ENCODE results near the gene A3GALT2.
A peak's percentile ranks its signal among the peaks of the same experiment; 100 is the strongest.
"Not testable (repeated sequence)": the region's sequence is repeated elsewhere in the genome, so short reads cannot be mapped to it uniquely, and the experiment has no call there.

Gene A3GALT2

DNA sequence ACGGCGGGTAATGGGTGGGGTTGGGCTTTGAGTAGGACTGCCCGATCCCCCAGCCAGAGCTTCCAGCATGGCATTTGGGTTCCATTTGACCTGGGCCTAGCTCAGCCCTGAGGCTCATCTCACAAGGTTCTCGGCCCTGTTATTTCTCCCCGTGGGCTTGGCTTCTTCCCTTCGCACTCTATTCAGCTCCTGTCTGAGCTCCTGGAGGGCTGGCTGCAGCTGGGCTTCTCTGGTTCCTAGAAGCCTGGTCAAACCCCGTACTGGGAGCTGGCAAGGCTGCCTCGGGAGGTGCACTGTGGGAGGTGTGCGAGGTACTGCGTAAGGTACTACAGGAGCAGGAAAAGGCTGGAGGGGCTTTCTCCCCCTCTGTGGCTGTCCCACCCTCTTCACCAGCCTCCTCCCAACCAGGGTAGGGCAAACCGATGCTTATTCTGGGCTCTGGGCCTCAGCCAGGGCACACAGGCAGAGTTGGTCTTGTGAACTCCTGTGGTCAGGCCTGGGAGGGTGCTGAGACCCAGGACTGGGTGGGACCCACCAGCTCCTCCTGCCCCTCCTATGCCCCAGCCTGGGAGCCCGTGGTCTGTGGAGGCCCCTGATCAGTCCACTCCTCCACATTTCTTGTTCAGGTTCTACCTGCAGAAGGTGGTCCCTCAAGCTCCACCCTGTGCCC, 814 bp downstream of the A3GALT2 start:
- peak; percentile 18 for ATAC-seq
- Mint-ChIP-seq H3K4me1 (peaks cover 6% of the 10 kb centered on the region), H3K27me3 (no peaks in the 10 kb centered on the region), H3K4me3 (no peak overlapping the region), H3K36me3 (ENCODE audit: low read depth) (peaks cover 2% of the 10 kb centered on the region), H3K9me3 (no peaks in the 10 kb centered on the region), H3K27ac (no peak overlapping the region)
- no peak for DNase-seq

DNA sequence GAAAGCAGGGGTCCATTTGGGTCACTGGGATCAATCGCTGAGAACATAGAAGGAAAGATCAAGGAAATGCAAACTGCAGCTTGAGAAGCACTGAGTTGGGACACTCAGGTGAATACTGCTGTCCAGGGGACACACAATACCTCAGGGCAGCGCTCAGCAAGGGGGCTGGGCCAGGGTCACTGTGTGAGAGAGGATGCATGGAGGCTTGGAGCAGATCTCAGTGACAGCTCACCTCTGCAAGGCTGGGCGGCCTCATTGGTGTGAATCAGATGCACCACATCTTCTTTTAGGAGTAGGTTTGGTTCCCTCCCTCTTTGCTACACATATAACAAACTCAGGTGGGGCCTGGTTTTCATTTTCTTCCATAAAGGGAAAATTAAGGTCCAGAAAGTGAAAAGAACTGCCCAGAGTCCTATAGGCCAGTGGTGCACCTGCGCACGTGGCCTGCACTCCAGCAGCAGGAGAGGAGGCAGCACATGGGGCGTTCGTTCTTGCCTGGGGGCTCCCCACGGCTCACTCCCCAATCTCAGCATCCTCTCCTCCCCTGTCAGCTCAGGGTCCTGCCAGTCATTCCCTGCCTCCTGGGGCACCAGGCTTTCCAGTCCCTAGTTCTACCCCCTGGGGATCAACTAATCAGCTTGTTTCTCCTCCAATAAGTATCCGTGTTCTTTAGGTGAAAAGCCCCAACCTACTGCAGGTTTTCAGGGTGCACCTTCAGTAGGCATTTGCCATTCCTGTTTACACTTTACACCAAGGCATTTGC, 1.5 kb downstream of the A3GALT2 start:
- no peak overlapping the region for H3K4me3 Mint-ChIP-seq
- H3K36me3 Mint-ChIP-seq (ENCODE audit: low read depth), result no peaks in the 10 kb centered on the region
- H3K27ac Mint-ChIP-seq, result no peak overlapping the region
- DNase-seq (no peak), ATAC-seq (no peak)
- peaks cover 6% of the 10 kb centered on the region for H3K4me1 Mint-ChIP-seq
- H3K27me3 Mint-ChIP-seq, result no peaks in the 10 kb centered on the region
- no peaks in the 10 kb centered on the region for H3K9me3 Mint-ChIP-seq

DNA sequence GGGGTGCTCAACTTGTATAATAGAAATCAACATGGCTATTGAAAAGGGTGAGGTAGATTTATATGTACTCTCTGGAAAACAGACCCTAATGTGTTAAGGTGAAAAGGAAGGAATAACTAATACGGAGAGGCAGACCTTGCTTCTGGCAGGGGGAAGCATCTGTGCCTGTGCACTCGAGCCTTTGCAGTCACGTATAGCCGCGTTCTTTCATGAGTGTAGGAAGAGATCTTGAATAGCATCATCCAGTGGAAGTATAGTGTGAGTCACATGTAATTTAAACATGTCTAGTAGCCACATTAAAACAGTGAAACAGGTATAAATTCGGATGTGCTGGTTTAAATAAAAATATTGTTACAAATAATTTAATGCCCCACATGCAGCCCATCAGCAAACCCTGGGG, 3.0 kb downstream of the A3GALT2 start:
- H3K4me1 Mint-ChIP-seq, result peaks cover 6% of the 10 kb centered on the region
- no peaks in the 10 kb centered on the region for H3K36me3 Mint-ChIP-seq (ENCODE audit: low read depth)
- H3K4me3 Mint-ChIP-seq, result no peak overlapping the region
- no peak overlapping the region for H3K27ac Mint-ChIP-seq
- no peak for ATAC-seq
- DNase-seq, result no peak
- no peaks in the 10 kb centered on the region for H3K9me3 Mint-ChIP-seq
- H3K27me3 Mint-ChIP-seq, result peaks cover under 1% of the 10 kb centered on the region

DNA sequence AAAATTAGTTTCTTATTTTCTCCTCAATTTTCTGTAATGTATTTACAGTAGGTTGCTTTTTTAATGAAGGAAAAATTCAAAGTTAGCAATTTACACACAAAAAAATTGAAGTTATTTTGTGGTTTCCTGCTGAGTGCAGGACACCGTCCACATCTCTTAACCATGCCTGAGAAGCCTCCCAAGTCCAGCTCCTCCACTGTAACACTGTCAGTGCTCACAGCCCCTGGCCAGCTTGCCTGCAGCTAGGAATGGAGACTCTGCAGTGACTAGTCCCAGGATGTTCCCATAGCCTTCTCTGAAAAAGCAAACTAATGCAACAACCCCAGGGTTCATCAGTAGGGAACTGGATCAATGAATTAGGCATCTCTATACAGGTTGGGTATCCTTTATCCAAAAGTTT, 3.5 kb downstream of the A3GALT2 start:
- Mint-ChIP-seq H3K27ac (no peak overlapping the region), H3K9me3 (no peaks in the 10 kb centered on the region), H3K27me3 (peaks cover 2% of the 10 kb centered on the region), H3K36me3 (ENCODE audit: low read depth) (no peaks in the 10 kb centered on the region), H3K4me3 (no peak overlapping the region), H3K4me1 (peaks cover 6% of the 10 kb centered on the region)
- ATAC-seq (no peak), DNase-seq (no peak)

DNA sequence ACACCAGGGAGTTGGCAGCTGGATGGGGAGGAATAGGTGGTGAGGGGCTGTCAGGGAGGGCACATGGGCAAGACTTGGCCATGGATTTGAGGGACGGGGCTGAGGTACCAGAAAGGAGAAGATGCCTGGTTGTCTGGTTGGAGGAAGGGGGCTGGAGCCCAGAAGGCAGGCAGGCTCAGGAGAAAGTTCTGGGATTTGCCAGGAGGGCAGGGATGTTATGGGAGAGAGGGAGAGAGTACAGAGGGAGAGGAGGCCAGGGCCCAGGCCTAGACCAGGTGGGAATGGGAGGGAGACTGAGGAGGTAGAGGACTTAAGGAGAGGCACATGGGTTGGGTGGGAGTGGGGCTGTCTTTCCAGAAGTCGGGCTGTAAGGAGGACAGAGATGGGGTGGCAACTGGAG, 4.3 kb downstream of the A3GALT2 start:
- Mint-ChIP-seq H3K27me3 (peaks cover 2% of the 10 kb centered on the region), H3K27ac (no peak overlapping the region), H3K4me1 (peaks cover 6% of the 10 kb centered on the region), H3K4me3 (no peak overlapping the region), H3K36me3 (ENCODE audit: low read depth) (no peaks in the 10 kb centered on the region), H3K9me3 (no peaks in the 10 kb centered on the region)
- no peak for ATAC-seq
- DNase-seq, result no peak

DNA sequence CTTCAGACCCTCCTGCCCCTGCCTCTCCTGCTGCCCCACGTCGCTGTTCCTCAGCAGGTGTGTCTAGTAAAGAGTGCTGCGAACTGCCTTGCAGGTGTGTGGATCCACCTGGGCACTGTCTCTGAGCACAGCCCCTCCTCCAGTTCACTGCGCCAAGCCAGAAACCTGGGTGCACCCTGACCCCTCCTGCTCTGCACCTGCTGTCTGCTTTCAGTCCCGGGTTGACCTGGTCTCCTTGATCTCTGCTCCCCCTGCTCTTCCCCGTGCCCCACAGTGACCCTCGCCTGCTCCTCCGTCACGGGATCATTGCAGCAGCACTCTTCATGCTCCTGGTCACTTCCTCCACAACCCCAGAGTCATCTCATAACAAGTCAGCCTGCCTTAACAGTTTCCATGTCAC, 6.5 kb downstream of the A3GALT2 start:
- Mint-ChIP-seq H3K4me1 (peaks cover 6% of the 10 kb centered on the region), H3K27me3 (peaks cover 2% of the 10 kb centered on the region), H3K4me3 (no peak overlapping the region), H3K27ac (no peak overlapping the region), H3K36me3 (ENCODE audit: low read depth) (no peaks in the 10 kb centered on the region), H3K9me3 (no peaks in the 10 kb centered on the region)
- no peak for DNase-seq
- ATAC-seq, result no peak

DNA sequence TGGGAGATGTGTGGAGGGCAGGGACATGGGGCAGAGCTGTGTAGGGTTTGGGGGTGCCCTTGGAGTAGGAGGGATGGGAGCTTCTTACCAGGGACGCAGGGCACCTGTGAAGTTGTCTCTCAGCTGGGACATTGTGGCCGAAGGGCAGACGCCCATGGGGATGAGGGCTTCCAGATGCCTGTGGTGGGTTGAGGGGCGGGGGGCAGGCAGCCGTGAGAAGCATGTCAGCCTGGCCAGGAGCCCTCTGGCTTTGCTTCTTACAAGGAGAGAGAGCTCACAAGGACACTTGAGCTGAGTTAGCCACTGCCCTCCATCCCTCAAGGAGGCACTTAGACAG, 8.5 kb downstream of the A3GALT2 start:
- DNase-seq, result no peak
- peaks cover 6% of the 10 kb centered on the region for H3K4me1 Mint-ChIP-seq

DNA sequence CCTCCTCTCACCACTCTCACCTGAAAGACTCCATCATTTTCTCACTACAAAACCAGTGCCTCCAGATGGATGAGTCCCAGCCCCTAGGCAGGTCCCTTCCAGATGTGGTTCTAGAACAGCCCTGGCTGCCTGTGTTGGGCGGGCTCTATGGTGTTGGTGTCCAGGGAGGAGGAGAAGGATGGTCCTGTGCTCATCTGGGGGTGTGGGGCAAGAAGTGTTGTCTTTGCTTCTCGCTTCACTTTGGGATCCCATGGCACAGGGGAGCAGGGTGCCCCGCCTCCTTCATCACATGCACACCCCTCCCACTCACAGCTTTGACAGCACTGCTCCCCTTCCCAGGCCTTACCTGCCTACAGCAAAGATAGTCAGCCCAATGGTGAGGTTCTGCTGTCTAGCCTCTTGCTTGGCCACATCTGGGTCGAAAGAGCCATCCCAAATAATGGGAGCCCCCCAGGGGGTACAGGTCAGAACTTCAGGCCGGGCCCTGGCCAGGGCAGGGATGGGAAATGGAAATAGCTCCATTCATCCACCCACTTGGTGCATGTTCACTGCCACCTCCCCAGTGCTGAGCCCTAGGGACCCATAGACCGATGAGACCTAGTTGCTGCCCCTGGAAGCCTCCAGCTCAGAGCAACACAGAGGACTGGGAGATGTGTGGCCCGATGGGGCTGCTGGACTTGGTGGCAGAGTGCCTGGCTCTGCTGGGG, 9.0 kb downstream of the A3GALT2 start:
- ATAC-seq (no peak), DNase-seq (no peak)
- H3K4me3 Mint-ChIP-seq, result no peak overlapping the region
- no peaks in the 10 kb centered on the region for H3K9me3 Mint-ChIP-seq
- peaks cover 6% of the 10 kb centered on the region for H3K4me1 Mint-ChIP-seq
- H3K27ac Mint-ChIP-seq, result no peak overlapping the region
- H3K27me3 Mint-ChIP-seq, result peaks cover 9% of the 10 kb centered on the region
- no peaks in the 10 kb centered on the region for H3K36me3 Mint-ChIP-seq (ENCODE audit: low read depth)

More for the DNA sequence above, 8.5 kb downstream of the A3GALT2 start:
- no peaks in the 10 kb centered on the region for H3K9me3 Mint-ChIP-seq
- H3K4me3 Mint-ChIP-seq, result no peak overlapping the region
- no peak overlapping the region for H3K27ac Mint-ChIP-seq
- ATAC-seq, result no peak
- H3K27me3 Mint-ChIP-seq, result peaks cover 9% of the 10 kb centered on the region
- H3K36me3 Mint-ChIP-seq (ENCODE audit: low read depth), result no peaks in the 10 kb centered on the region

DNA sequence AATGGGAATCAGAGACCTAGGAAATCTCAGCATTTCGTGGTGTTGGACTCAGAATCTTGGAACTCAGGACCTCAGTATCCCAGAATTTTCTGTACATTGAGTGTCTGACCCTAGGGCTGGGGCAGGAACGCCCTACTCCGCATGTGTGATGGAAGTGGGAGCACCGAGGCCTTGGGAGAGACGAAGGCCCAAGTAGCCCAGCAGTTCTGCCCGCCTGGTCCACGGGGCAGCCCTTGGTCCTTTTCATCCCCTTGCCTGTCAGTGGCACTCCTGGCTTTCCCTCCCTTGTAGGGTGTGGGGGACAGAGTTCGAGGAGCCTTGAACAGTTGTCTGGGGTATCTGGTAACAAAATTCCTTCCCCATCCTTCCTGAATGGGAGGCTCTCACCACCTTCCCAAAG, 10.2 kb downstream of the A3GALT2 start:
- H3K36me3 Mint-ChIP-seq (ENCODE audit: low read depth), result no peaks in the 10 kb centered on the region
- peaks cover 14% of the 10 kb centered on the region for H3K27me3 Mint-ChIP-seq
- peaks cover 8% of the 10 kb centered on the region for H3K4me1 Mint-ChIP-seq
- H3K4me3 Mint-ChIP-seq, result no peak overlapping the region
- DNase-seq (no peak), ATAC-seq (no peak)
- no peak overlapping the region for H3K27ac Mint-ChIP-seq
- no peaks in the 10 kb centered on the region for H3K9me3 Mint-ChIP-seq

DNA sequence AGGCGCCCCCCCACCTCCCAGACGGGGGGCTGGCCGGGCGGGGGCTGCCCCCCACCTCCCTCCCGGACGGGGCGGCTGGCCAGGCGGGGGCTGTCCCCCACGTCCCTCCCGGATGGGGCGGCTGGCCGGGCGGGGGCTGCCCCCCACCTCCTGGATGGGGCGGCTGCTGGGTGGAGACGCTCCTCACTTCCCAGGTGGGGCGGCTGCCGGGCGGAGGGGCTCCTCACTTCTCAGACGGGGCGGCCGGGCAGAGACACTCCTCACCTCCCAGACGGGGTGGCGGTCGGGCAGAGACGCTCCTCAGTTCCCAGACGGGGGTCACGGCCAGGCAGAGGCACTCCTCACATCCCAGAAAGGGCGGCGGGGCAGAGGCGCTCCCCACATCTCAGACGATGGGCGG, 11.5 kb downstream of the A3GALT2 start:
- DNase-seq; H3K4me3 Mint-ChIP-seq; H3K27ac Mint-ChIP-seq; ATAC-seq; H3K9me3 Mint-ChIP-seq; H3K36me3 Mint-ChIP-seq (ENCODE audit: low read depth); H3K4me1 Mint-ChIP-seq: not testable (repeated sequence)
- H3K27me3 Mint-ChIP-seq, result peaks cover 14% of the 10 kb centered on the region

DNA sequence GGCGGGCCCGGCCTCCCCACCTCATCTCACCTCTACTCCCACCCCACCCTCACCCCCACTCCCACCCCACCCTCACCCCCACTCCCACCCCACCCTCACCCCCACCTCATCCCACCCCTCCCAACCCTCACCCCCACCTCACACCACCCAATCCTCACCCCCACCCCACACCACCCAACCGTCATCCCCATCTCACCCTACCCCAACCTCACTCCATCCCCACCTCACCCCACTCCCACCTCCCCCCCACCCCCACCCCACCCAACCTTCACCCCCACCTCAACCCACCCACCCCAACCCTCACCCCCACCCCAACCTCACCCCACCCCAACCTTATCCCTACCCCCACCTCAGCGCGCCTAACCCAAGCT, 13.4 kb downstream of the A3GALT2 start:
- Mint-ChIP-seq H3K4me3 (no peak overlapping the region), H3K4me1 (peaks cover 7% of the 10 kb centered on the region), H3K27me3 (peaks cover 13% of the 10 kb centered on the region), H3K27ac (no peak overlapping the region), H3K9me3 (no peaks in the 10 kb centered on the region), H3K36me3 (ENCODE audit: low read depth) (no peaks in the 10 kb centered on the region)
- ATAC-seq (no peak), DNase-seq (no peak)

DNA sequence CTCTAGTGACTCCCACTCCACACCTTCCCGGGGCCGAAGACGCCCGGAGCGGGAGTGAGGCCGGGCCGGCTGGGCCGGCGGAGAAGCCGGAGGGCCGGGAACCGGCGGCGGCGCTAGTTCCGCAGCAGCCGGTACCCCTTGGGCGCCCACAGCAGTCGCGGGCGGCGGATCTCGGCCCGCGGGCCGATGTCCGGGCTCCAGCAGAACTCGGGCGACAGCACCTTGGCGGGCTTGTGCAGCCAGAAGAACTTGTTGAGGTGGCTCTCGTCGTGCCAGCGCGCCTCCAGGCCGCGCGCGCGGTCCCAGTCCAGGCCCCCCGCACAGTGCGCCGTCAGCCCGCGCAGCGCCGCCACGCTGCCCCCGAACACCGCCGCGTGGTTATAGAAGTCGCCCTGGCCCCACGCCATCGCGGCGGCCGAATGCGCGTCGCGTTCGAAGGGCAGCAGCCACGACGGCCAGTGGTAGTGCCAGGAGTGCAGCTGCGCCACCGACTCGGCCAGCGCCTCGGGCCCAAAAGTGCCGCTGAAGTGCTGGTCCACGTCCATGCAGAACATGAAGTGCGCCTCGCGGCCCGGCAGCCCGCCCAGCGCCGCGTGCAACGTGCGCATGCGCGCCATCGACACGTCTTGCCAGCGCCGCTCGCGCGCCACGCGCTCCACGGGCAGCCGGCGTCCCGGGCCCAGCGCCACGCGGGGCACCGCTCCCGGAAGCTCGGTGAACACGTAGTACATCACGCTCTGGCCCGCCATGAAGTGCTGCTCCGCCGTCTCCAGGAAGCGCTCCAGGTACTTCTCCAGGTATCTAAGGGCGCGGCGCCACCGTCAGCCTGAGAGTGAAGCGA, 14.0 kb downstream of the A3GALT2 start:
- no peak overlapping the region for H3K27ac Mint-ChIP-seq
- no peak overlapping the region for H3K4me3 Mint-ChIP-seq
- H3K36me3 Mint-ChIP-seq (ENCODE audit: low read depth), result no peaks in the 10 kb centered on the region
- ATAC-seq, result no peak
- no peak for DNase-seq
- peaks cover 11% of the 10 kb centered on the region for H3K4me1 Mint-ChIP-seq
- H3K27me3 Mint-ChIP-seq, result peaks cover 13% of the 10 kb centered on the region
- no peaks in the 10 kb centered on the region for H3K9me3 Mint-ChIP-seq

DNA sequence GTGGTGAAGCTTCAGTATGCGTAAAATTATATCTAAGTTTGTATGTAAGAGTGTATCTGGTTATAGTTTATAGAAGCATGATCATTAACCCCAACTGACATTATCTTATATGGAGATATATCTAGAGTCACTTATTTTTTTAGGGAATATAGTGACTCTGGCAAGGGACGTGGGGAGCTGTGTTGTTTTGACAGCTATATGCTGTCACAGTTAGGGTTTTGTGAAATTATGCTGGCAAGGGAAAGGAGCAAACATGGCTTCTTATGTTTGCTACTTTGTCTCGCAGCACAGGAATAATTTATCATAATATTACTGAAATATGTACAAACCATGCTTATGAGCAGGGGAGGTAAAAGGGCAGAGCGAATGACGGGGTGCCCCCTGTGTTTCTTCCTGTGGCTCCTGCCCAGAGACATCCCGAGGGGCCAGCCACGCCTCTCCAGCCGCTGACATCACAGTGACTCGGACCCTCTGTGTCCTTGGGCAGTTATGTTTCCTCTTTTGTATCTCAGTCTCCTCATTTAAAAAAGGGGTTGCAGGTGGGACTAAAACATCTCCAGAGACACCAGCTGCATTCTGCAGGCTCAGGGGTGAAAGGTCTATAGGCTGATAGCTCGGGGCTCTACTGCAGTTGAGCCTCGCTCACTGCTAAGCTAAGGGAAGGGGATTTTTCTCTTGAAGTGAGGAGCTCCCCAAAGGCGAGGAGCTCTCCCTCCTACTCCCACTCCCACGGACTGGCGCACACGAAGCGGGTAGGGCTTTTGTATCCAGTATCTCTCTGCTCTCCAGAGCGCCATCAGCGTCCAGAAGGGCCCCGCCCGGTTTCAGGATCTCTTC, 14.9 kb downstream of the A3GALT2 start:
- no peak overlapping the region for H3K4me3 Mint-ChIP-seq
- H3K4me1 Mint-ChIP-seq, result peaks cover 11% of the 10 kb centered on the region
- H3K36me3 Mint-ChIP-seq (ENCODE audit: low read depth), result no peaks in the 10 kb centered on the region
- ATAC-seq (no peak), DNase-seq (no peak)
- no peak overlapping the region for H3K27ac Mint-ChIP-seq
- H3K27me3 Mint-ChIP-seq, result peaks cover 13% of the 10 kb centered on the region
- no peaks in the 10 kb centered on the region for H3K9me3 Mint-ChIP-seq

DNA sequence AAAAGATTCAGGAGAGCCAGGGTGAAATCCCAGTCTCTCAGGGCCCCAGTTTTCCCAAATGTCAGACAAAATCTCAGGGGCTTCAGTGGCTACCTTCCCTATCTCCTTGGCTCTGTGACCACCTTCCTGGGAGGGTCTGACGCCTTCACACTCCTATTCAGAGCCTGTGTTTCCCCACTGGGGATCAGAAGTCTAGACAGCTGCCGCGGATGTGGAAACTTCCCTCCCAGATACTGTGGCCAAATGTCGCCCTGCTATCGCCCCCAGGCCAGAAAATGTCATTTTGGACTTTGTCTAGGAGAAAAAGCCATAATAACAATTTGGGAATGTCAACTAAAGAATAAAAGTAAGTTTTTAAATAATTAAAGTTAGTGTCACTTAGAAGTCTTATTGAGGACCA, 15.9 kb downstream of the A3GALT2 start:
- H3K4me1 Mint-ChIP-seq, result peaks cover 11% of the 10 kb centered on the region
- no peaks in the 10 kb centered on the region for H3K9me3 Mint-ChIP-seq

More for the DNA sequence above, 15.9 kb downstream of the A3GALT2 start:
- no peak overlapping the region for H3K4me3 Mint-ChIP-seq
- ATAC-seq, result no peak
- no peak overlapping the region for H3K27ac Mint-ChIP-seq
- peaks cover 13% of the 10 kb centered on the region for H3K27me3 Mint-ChIP-seq
- H3K36me3 Mint-ChIP-seq (ENCODE audit: low read depth), result no peaks in the 10 kb centered on the region
- DNase-seq, result no peak
